Heart left ventricle (tissue), 13 donors: ENCODE results near the gene SEC14L1.

ENCODE experiments used
- CTCF ChIP-seq, 12 donors: fragments of 200-600 bp; sonication (generic) in 4 of 12; IDR thresholded peaks; one replicate each; pipeline versions ENCODE4 v1.5.0 to v1.8.0; 2018 to 2022; ENCODE audit warnings: antibody characterized with exemption in 12 of 12, mild to moderate bottlenecking in 5 of 12
- POLR2A ChIP-seq, 2 donors: fragments of 450-650 bp; IDR thresholded peaks; one replicate each; pipeline ENCODE4 v1.6.1; 2017; ENCODE audit warnings: antibody characterized with exemption in 2 of 2, mild to moderate bottlenecking in 2 of 2, moderate library complexity in 2 of 2
- donor health status: ischemic (EF 13 %, LVEDD 7.1; RV severe dilation, severe dysfunction).
- donor health status: DM: no; HTN: yes; CAD: no.
- donor health status: DM: no; HTN: no; CAD: no.
- donor health status: ischemic (EF 25% LVEDD 6.9; RV normal size, moderate dysfunction).
- donor health status: ischemic (EF 25% LVEDD 5.7; RV mildly dilated, moderate dysfunction).
- donor health status: ischemic (EF 35%, LVEDD 5.7; RV mildly dilated, moderate dysfunction).
- donor health status: nonischemic (EF 11% LVEDD 7.7; RV severe dilation, severe dysfunction).
- donor health status: DM: yes; HTN: yes; CAD: no.
- donor health status: PGD.
- donor health status: ischemic (EF 29% LVEDD 5.4; RV normal size, mild dysfunction).
- donor health status: nonischemic (EF 23%, LVEDD 6.1; RV moderate dilation, normal function).

DNA sequence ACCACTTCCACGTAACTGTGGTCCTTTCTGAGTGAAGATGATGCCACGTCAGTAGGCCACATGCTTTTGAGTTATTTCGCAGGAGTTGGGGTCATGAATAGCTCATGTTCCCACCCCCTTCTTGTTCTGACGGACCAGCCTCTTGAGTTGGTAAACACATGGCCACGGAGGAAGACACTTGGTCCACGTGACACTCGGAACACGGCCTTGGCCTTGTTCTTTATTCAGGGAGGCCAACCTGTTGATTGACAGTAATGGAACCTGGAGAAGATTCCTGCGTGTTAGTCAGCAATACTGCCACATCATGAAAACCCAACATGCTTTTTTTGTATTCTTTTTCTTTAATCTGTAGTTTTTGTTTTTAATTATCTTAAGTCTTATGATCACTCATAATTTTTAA is 56.3 kb downstream of the SEC14L1 start:
- TF ChIP-seq POLR2A (IDR thresholded peaks at IDR 0.05) (no peak), CTCF (IDR thresholded peaks at IDR 0.05) (no peak)
